Heart right ventricle (tissue), 16 donors: ENCODE measurements around the gene CACNA1G. TPM values are rescaled to one million over a fixed set of nuclear protein-coding genes. Genes with fewer than 3 reads are reported as not detected.

Experiments used
- ATAC-seq, 8 donors: fragments of 200-7000 bp; cut with Tn5 transposase; one replicate each; pipeline ENCODE4 v1.9.1; 2020; ENCODE audit warnings: mild to moderate bottlenecking in 8 of 8, moderate library complexity in 8 of 8, moderate number of reproducible peaks in 1 of 8
- DNase-seq, 2 donors: peaks; one replicate each; pipeline ENCODE4 v3.0.0-alpha.2; 2020
- H3K27ac ChIP-seq, 10 donors: fragments of 200-600 bp; sonication (generic) in 2 of 10; one replicate each; pipeline versions ENCODE4 v1.5.0 to v1.8.0; 2020 to 2022; ENCODE audit warnings: mild to moderate bottlenecking in 3 of 10
- H3K27me3 ChIP-seq, 7 donors: fragments of 200-600 bp; one replicate each; pipeline ENCODE4 v1.8.0; 2021 to 2022; ENCODE audit warnings: mild to moderate bottlenecking in 2 of 7
- H3K36me3 ChIP-seq, 9 donors: fragments of 200-600 bp; sonication (generic) in 1 of 9; one replicate each; pipeline versions ENCODE4 v1.5.0 to v1.8.0; 2020 to 2022; ENCODE audit warnings: mild to moderate bottlenecking in 2 of 9
- H3K4me1 ChIP-seq, 9 donors: fragments of 200-600 bp; sonication (generic) in 1 of 9; one replicate each; pipeline versions ENCODE4 v1.5.0 to v1.8.0; 2020 to 2022; ENCODE audit warnings: mild to moderate bottlenecking in 4 of 9
- H3K4me3 ChIP-seq, 10 donors: fragments of 200-600 bp; sonication (generic) in 2 of 10; one replicate each; pipeline versions ENCODE4 v1.5.0 to v1.8.0; 2020 to 2022; ENCODE audit warnings: mild to moderate bottlenecking in 7 of 10, moderate library complexity in 2 of 10
- H3K9me3 ChIP-seq, 11 donors: fragments of 200-600 bp in 10 of 11; sonication (generic) in 2 of 11; one replicate each; pipeline versions ENCODE4 v1.5.0 to v1.8.0; 2013 to 2022; ENCODE audit warnings: mild to moderate bottlenecking in 2 of 11, control low read depth in 1 of 11, moderate library complexity in 1 of 11
- CTCF ChIP-seq, 9 donors: fragments of 200-600 bp; sonication (generic) in 2 of 9; IDR thresholded peaks; one replicate each; pipeline versions ENCODE4 v1.5.0 to v1.8.0; 2021 to 2022; ENCODE audit warnings: antibody characterized with exemption in 9 of 9, mild to moderate bottlenecking in 5 of 9, moderate library complexity in 1 of 9
- WGBS, 2 donors: extraction: QIAGEN DNeasy Blood & Tissue Kit; methylation state at CpG; one replicate each; pipeline ENCODE4 v1.1.7; 2013; ENCODE audit warnings: inconsistent platforms in 1 of 2; 5-methylcytosine and 5-hydroxymethylcytosine counted together
- intact Hi-C, 10 donors: fragments of 100-400 bp; cut with DNase I; formaldehyde crosslinking; loops; one replicate each; pipeline versions ENCODE4 v1.11.1 to v1.14.2; 2022
- polyA plus RNA-seq, 2 donors: library from polyadenylated mRNA; stranded (reverse); fragments of 200-250 nt; gene quantifications; one replicate each; pipeline ENCODE4 v1.2.3, GENCODE V29; 2013
- total RNA-seq, 10 donors: library from RNA; stranded (reverse); fragmentation: NEBNext Ultra II Directional in 3 of 10; extraction: Animal tissue kit (Norgen Biotek cat#: 25700) in 3 of 10; gene quantifications; one replicate each; pipeline versions ENCODE4 v1.2.1 to v1.2.4, GENCODE V29; 2021 to 2023
- donor health status: Arrhythmogenic right ventricular cardiomyopathy.
- donor health status: ischemic (EF 13 %, LVEDD 7.1; RV severe dilation, severe dysfunction).
- donor health status: healthy with polysubstance abuse.
- donor health status: DM: no; HTN: yes; CAD: no.
- donor health status: DM: no; HTN: no; CAD: no.
- donor health status: ischemic (EF 25% LVEDD 6.9; RV normal size, moderate dysfunction).
- donor health status: ischemic (EF 25% LVEDD 5.7; RV mildly dilated, moderate dysfunction).
- donor health status: healthy.
- donor health status: DM: yes; HTN: yes; CAD: no.
- donor health status: Ischemic cardiomyopathy.
- donor health status: ischemic (EF 35%, LVEDD 5.7; RV mildly dilated, moderate dysfunction).
- donor health status: nonischemic (EF 11% LVEDD 7.7; RV severe dilation, severe dysfunction).
- donor health status: DM: yes; HTN: yes; CAD: no.
- donor health status: PGD.
- donor health status: ischemic (EF 29% LVEDD 5.4; RV normal size, mild dysfunction).
- donor health status: nonischemic (EF 23%, LVEDD 6.1; RV moderate dilation, normal function).

The CACNA1G gene
- total and polyA plus RNA-seq, 12 donors = 0.04 to 0.46 (median 0.24) TPM

- DNase-seq (no peak), ATAC-seq (no peak)
- Histone ChIP-seq H3K36me3 (no peaks in the 10 kb centered on the region), H3K27me3 (peaks cover 0 to 12% (median 4%) of the 10 kb centered on the region in 7 donors), H3K4me3 (no peak overlapping the region), H3K27ac (no peak overlapping the region), H3K4me1 (peaks cover 0 to 27% (median 0%) of the 10 kb centered on the region in 9 donors), H3K9me3 (no peaks in the 10 kb centered on the region)
- intact Hi-C loops = no loop called here
- TF ChIP-seq CTCF (IDR thresholded peaks at IDR 0.05) = no peak
- 73 to 77% methylated on average over 7 of the region's 7 CpGs for WGBS, 2 donors
Observed at GRCh38 chr17:50615828-50616227, 55.3 kb downstream of the CACNA1G start.

GRCh38 chr17:50618300-50618699 is 57.8 kb downstream of the CACNA1G start:
- ATAC-seq (no peak), DNase-seq (no peak)
- Histone ChIP-seq H3K4me1 (peaks cover 0 to 27% (median 0%) of the 10 kb centered on the region in 9 donors), H3K27me3 (peaks cover 0 to 20% (median 6%) of the 10 kb centered on the region in 7 donors), H3K27ac (no peak overlapping the region), H3K4me3 (no peak overlapping the region), H3K36me3 (no peaks in the 10 kb centered on the region), H3K9me3 (no peaks in the 10 kb centered on the region)
- TF ChIP-seq CTCF (IDR thresholded peaks at IDR 0.05) = no peak
- 78 to 80% methylated on average over 4 of the region's 4 CpGs for WGBS, 2 donors
- intact Hi-C loops = no loop called here

- no peak overlapping the region for H3K27ac ChIP-seq
- 87 to 93% methylated on average over 11 of the region's 11 CpGs for WGBS, 2 donors
- H3K36me3 ChIP-seq = no peaks in the 10 kb centered on the region
- intact Hi-C loops = no loop called here
- H3K4me3 ChIP-seq = no peak overlapping the region
- peaks cover 0 to 24% (median 6%) of the 10 kb centered on the region in 7 donors for H3K27me3 ChIP-seq
- no peaks in the 10 kb centered on the region for H3K9me3 ChIP-seq
- DNase-seq = no peak
- peak in 1 of 8 donors; percentile 20 for ATAC-seq
- TF ChIP-seq CTCF (IDR thresholded peaks at IDR 0.05) = no peak
- H3K4me1 ChIP-seq = peaks cover 0 to 20% (median 0%) of the 10 kb centered on the region in 9 donors
Observed at GRCh38 chr17:50618941-50619340, 58.4 kb downstream of the CACNA1G start.

GRCh38 chr17:50619489-50619888 is 59.0 kb downstream of the CACNA1G start:
- no peaks in the 10 kb centered on the region for H3K9me3 ChIP-seq
- H3K36me3 ChIP-seq = no peaks in the 10 kb centered on the region
- WGBS, 2 donors = 83 to 85% methylated on average over 7 of the region's 7 CpGs
- intact Hi-C loops = no loop called here
- ATAC-seq = no peak
- DNase-seq = no peak
- H3K4me3 ChIP-seq = no peak overlapping the region
- H3K4me1 ChIP-seq = peaks cover 0 to 18% (median 0%) of the 10 kb centered on the region in 9 donors
- TF ChIP-seq CTCF (IDR thresholded peaks at IDR 0.05) = no peak
- no peak overlapping the region for H3K27ac ChIP-seq
- peaks cover 0 to 25% (median 6%) of the 10 kb centered on the region in 7 donors for H3K27me3 ChIP-seq
